Measurements from ENCODE around the gene FBLN2. TPM values are rescaled to one million over a fixed set of nuclear protein-coding genes. Genes with fewer than 3 reads are reported as not detected.
"Not testable (repeated sequence)": the region's sequence is repeated elsewhere in the genome, so short reads cannot be mapped to it uniquely, and the experiment has no call there.

FBLN2 gene
- total RNA-seq, 2 experiments from 2014 or later: 0.35 TPM; not detected in 1

- Mint-ChIP-seq H3K4me3 (no peak overlapping the region), H3K27me3 (peaks cover 60% of the 10 kb centered on the region), H3K4me1 (peaks cover 9% of the 10 kb centered on the region), H3K36me3 (no peaks in the 10 kb centered on the region), H3K9me3 (ENCODE audit: low read depth) (no peaks in the 10 kb centered on the region), H3K27ac (no peak overlapping the region)
- no peak for DNase-seq
- no peak for ATAC-seq
- CTCF ChIA-PET: interaction anchor here (1.5 kb wide), 1 partner anchor 95 kb away, joined by 4 read pairs; no protein-coding TSS in a partner anchor
Measured at GRCh38 chr3:13552857-13553652, 4.1 kb downstream of the FBLN2 start.

- H3K27ac Mint-ChIP-seq: no peak overlapping the region
- no peaks in the 10 kb centered on the region for H3K9me3 Mint-ChIP-seq (ENCODE audit: low read depth)
- H3K4me3 Mint-ChIP-seq: no peak overlapping the region
- CTCF ChIA-PET: interaction anchor here (0.9 to 1.5 kb wide), 2 partner anchors 94 to 104 kb away, joined by 3 to 4 read pairs; no protein-coding TSS in a partner anchor
- no peak for DNase-seq
- H3K27me3 Mint-ChIP-seq: peaks cover 57% of the 10 kb centered on the region
- H3K4me1 Mint-ChIP-seq: peaks cover 5% of the 10 kb centered on the region
- no peak for ATAC-seq
- H3K36me3 Mint-ChIP-seq: no peaks in the 10 kb centered on the region
Measured at GRCh38 chr3:13553686-13554085, 4.8 kb downstream of the FBLN2 start.

DNA sequence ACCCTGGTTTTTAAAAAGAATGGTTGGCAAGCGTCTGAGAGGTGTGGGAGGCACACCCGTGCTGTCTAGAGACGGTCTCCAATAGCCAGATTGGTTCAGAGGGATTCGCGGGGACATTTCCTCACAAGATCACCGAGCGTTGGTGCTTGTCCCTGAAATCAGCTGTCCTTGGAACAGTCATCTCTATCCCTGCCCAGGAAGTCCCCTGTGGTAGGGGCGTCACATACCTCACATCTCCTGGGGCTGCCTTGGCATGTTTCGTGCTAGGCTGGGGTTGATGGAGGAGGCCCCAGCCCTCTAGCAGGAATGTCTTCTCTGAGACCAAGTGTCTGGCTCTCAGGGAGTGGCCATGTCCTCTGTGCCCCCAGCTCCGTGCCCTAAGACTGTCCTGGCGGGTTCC is 6.8 kb downstream of the FBLN2 start:
- H3K27ac Mint-ChIP-seq: no peak overlapping the region
- DNase-seq (no peak), ATAC-seq (no peak)
- no peaks in the 10 kb centered on the region for H3K36me3 Mint-ChIP-seq
- H3K4me1 Mint-ChIP-seq: no peaks in the 10 kb centered on the region
- no peak overlapping the region for H3K4me3 Mint-ChIP-seq
- H3K27me3 Mint-ChIP-seq: peaks cover 66% of the 10 kb centered on the region
- CTCF ChIA-PET: no interaction called here
- no peaks in the 10 kb centered on the region for H3K9me3 Mint-ChIP-seq (ENCODE audit: low read depth)

DNA sequence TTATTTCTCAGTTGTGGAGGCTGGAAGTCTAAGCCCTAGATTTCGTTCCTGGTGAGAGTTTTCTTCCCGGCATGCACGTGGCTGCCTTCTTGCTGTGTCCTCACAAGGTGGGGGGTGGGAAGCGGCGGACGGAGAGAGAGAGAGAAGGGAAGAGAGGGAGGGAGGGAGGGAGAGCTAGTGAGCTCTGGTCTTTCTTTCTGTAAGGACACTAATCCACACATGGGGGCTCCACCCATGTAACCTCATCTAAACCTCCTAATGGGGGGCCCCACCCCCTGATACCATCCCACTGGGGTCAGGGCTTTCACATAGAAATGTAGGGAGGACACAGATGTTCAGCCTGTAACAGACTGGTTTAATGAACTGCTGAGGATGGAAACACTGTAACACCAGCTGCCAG is 7.3 kb downstream of the FBLN2 start:
- no peak for ATAC-seq
- peaks cover 66% of the 10 kb centered on the region for H3K27me3 Mint-ChIP-seq
- DNase-seq: no peak
- no peaks in the 10 kb centered on the region for H3K36me3 Mint-ChIP-seq
- H3K4me1 Mint-ChIP-seq: no peaks in the 10 kb centered on the region
- no peak overlapping the region for H3K27ac Mint-ChIP-seq
- CTCF ChIA-PET: no interaction called here
- H3K9me3 Mint-ChIP-seq (ENCODE audit: low read depth): no peaks in the 10 kb centered on the region
- no peak overlapping the region for H3K4me3 Mint-ChIP-seq

- DNase-seq: no peak
- CTCF ChIA-PET: no interaction called here
Measured at GRCh38 chr3:13556917-13557316, 8.0 kb downstream of the FBLN2 start.

GRCh38 chr3:13557417-13557816 is 8.5 kb downstream of the FBLN2 start:
- CTCF ChIA-PET: no interaction called here
- Mint-ChIP-seq H3K4me1 (no peaks in the 10 kb centered on the region), H3K9me3 (ENCODE audit: low read depth) (no peaks in the 10 kb centered on the region), H3K27ac (no peak overlapping the region), H3K27me3 (peaks cover 60% of the 10 kb centered on the region), H3K4me3 (no peak overlapping the region), H3K36me3 (no peaks in the 10 kb centered on the region)
- ATAC-seq: no peak
- DNase-seq: no peak

More at GRCh38 chr3:13556917-13557316, 8.0 kb downstream of the FBLN2 start:
- no peaks in the 10 kb centered on the region for H3K36me3 Mint-ChIP-seq
- no peak overlapping the region for H3K27ac Mint-ChIP-seq
- peaks cover 63% of the 10 kb centered on the region for H3K27me3 Mint-ChIP-seq
- no peak overlapping the region for H3K4me3 Mint-ChIP-seq
- ATAC-seq: no peak
- H3K4me1 Mint-ChIP-seq: no peaks in the 10 kb centered on the region
- H3K9me3 Mint-ChIP-seq (ENCODE audit: low read depth): no peaks in the 10 kb centered on the region

GRCh38 chr3:13557926-13558325 is 9.0 kb downstream of the FBLN2 start:
- ATAC-seq (no peak), DNase-seq (no peak)
- no peak overlapping the region for H3K27ac Mint-ChIP-seq
- H3K9me3 Mint-ChIP-seq (ENCODE audit: low read depth): no peaks in the 10 kb centered on the region
- no peaks in the 10 kb centered on the region for H3K36me3 Mint-ChIP-seq
- H3K27me3 Mint-ChIP-seq: peaks cover 57% of the 10 kb centered on the region
- CTCF ChIA-PET: no interaction called here
- H3K4me1 Mint-ChIP-seq: no peaks in the 10 kb centered on the region
- H3K4me3 Mint-ChIP-seq: no peak overlapping the region

DNA sequence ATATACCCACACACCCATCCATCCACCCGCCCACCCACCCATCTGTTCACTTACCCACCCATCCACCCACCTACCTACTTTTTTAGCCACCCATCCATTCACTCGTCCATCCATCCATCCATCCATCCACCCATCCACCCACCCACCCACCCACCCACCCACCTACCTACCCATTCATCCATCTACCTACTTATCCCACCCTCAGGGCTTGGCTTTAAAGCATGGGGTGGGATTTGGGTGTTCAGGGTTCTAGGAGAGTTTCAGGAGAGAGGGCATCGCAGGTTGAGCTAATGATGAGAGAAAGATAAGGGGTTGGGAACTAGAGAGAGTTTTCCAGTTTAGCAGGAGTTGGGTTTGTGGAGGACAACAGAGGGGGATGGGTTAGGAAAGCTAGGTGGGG is 9.7 kb downstream of the FBLN2 start:
- Mint-ChIP-seq H3K4me3 (no peak overlapping the region), H3K9me3 (ENCODE audit: low read depth) (no peaks in the 10 kb centered on the region), H3K27me3 (peaks cover 55% of the 10 kb centered on the region), H3K36me3 (no peaks in the 10 kb centered on the region), H3K4me1 (no peaks in the 10 kb centered on the region), H3K27ac (no peak overlapping the region)
- ATAC-seq (no peak), DNase-seq (no peak)
- CTCF ChIA-PET: interaction anchor here (2.5 kb wide), 1 partner anchor 91 kb away, joined by 13 read pairs; no protein-coding TSS in a partner anchor

DNA sequence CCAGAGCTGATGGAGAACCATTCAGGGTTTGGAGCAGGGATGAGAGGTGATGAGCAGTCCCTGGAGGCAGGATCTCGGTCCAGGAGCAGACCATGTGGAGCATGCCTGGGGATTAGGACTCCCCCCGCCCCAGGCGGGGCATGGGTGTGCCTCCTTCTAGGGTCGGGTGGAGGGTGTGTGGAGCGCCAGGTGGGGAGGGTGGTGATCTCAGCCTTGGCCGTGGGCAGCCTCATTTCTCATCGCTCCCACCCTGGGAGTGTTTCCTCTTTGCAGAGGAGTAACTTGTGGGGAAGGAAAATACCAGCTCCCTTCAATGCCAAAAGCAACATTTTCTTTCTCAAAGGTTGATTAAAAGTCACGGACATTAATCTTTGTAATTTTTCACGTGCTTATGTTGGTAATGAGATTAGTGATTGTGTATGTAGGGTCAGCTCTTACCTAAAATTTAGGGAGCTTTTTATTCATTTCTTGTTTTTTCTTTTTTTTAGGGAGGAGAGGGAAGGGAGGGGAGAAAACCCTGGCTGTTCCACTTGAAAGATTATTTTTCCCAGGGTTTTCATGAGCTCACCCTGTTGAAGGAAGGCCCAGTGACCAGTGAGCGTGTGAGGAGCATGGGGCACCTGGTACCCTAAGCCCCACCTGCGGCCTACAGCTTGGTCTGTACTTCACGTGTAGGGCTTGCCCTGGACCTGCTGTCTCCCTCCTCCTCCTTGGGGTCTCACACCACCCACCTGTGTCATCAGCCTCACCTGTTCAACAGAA is 11.0 kb downstream of the FBLN2 start:
- H3K36me3 Mint-ChIP-seq: no peaks in the 10 kb centered on the region
- no peak overlapping the region for H3K4me3 Mint-ChIP-seq

DNA sequence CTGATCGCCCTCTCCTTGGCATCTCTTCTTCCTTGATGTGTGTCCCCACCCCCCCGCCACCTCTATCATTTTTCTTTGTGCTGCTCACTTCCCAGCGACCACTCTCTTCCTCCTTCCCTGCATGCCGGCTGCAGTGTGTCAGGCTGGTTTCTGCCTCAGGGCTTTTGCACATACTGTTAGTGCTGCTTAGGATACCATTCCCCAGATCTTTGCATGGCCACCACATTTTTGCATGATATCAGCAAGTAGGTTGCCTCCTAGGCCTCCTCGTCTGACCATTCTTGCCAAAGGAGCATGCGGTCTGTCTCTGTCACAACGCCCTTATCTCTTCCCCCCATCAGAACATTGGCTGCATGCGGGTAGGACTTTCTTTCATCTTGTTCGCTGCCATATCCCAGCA is 12.5 kb downstream of the FBLN2 start:
- H3K27ac Mint-ChIP-seq: no peak overlapping the region
- CTCF ChIA-PET: no interaction called here
- H3K9me3 Mint-ChIP-seq (ENCODE audit: low read depth): no peaks in the 10 kb centered on the region
- peaks cover 43% of the 10 kb centered on the region for H3K27me3 Mint-ChIP-seq
- no peak for ATAC-seq
- H3K36me3 Mint-ChIP-seq: no peaks in the 10 kb centered on the region
- H3K4me1 Mint-ChIP-seq: peaks cover 9% of the 10 kb centered on the region
- no peak for DNase-seq
- no peak overlapping the region for H3K4me3 Mint-ChIP-seq

More for the DNA sequence above, 11.0 kb downstream of the FBLN2 start:
- CTCF ChIA-PET: interaction anchor here (2.1 to 2.5 kb wide), 2 partner anchors 64 to 89 kb away, joined by 5 to 13 read pairs; no protein-coding TSS in a partner anchor
- Mint-ChIP-seq H3K9me3 (ENCODE audit: low read depth) (no peaks in the 10 kb centered on the region), H3K4me1 (peaks cover 7% of the 10 kb centered on the region), H3K27me3 (peaks cover 46% of the 10 kb centered on the region), H3K27ac (no peak overlapping the region)
- DNase-seq (no peak), ATAC-seq (no peak)

- peaks cover 41% of the 10 kb centered on the region for H3K27me3 Mint-ChIP-seq
- H3K4me1 Mint-ChIP-seq: peaks cover 9% of the 10 kb centered on the region
- no peaks in the 10 kb centered on the region for H3K9me3 Mint-ChIP-seq (ENCODE audit: low read depth)
- DNase-seq (no peak), ATAC-seq (no peak)
- no peaks in the 10 kb centered on the region for H3K36me3 Mint-ChIP-seq
- CTCF ChIA-PET: no interaction called here
- H3K4me3 Mint-ChIP-seq: no peak overlapping the region
- H3K27ac Mint-ChIP-seq: no peak overlapping the region
Measured at GRCh38 chr3:13561967-13562366, 13.0 kb downstream of the FBLN2 start.

- CTCF ChIA-PET; H3K4me1 Mint-ChIP-seq; DNase-seq; H3K9me3 Mint-ChIP-seq (ENCODE audit: low read depth); H3K4me3 Mint-ChIP-seq; ATAC-seq; H3K27ac Mint-ChIP-seq; H3K36me3 Mint-ChIP-seq: not testable (repeated sequence)
- peaks cover 37% of the 10 kb centered on the region for H3K27me3 Mint-ChIP-seq
Measured at GRCh38 chr3:13562421-13562820, 13.5 kb downstream of the FBLN2 start.

DNA sequence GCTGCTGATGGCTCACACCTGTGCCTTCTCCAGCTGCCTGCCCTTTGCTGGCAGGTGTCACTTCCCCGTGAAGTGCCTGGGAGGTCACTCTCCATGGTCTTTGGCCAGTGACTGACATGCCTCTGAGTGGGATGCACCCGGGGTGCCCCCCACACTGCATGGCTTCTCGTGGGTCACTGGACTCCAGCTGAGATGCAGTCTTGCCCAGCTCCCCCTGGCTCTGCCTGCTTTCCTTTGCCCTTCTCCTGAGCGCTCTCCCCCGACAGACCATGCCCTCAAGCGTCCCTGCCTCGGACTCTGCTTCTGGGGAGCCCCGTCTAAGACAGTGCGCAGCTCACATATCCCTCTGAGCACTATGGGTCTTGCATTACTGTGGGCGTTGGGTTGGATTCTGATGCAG is 14.4 kb downstream of the FBLN2 start:
- Mint-ChIP-seq H3K4me3 (no peak overlapping the region), H3K4me1 (peaks cover 9% of the 10 kb centered on the region), H3K36me3 (no peaks in the 10 kb centered on the region), H3K27me3 (peaks cover 34% of the 10 kb centered on the region), H3K9me3 (ENCODE audit: low read depth) (no peaks in the 10 kb centered on the region), H3K27ac (no peak overlapping the region)
- CTCF ChIA-PET: interaction anchor here (1.2 kb wide), 1 partner anchor 85 kb away, joined by 8 read pairs; no protein-coding TSS in a partner anchor
- no peak for DNase-seq
- no peak for ATAC-seq

- Mint-ChIP-seq H3K4me1 (peaks cover 9% of the 10 kb centered on the region), H3K27me3 (peaks cover 31% of the 10 kb centered on the region), H3K36me3 (no peaks in the 10 kb centered on the region), H3K27ac (no peak overlapping the region), H3K4me3 (no peak overlapping the region), H3K9me3 (ENCODE audit: low read depth) (no peaks in the 10 kb centered on the region)
- ATAC-seq: no peak
- CTCF ChIA-PET: interaction anchor here (1.2 kb wide), 1 partner anchor 85 kb away, joined by 8 read pairs; no protein-coding TSS in a partner anchor
- DNase-seq: no peak
Measured at GRCh38 chr3:13563911-13564310, 15.0 kb downstream of the FBLN2 start.

Measured in activated CD8-positive, alpha-beta memory T cell treated with anti-CD3 and anti-CD28 coated beads, Interleukin-2, amount 10 ng/mL, durations not matched to agents 7 days and 5 days (primary cell).